ENCODE measurements around the gene RAB7A.
"Not testable (repeated sequence)": the region's sequence is repeated elsewhere in the genome, so short reads cannot be mapped to it uniquely, and the experiment has no call there.

- not testable (repeated sequence) for TF ChIP-seq EZH2 (IDR thresholded peaks at IDR 0.05; ENCODE audit: low read length)
- TF ChIP-seq, protein P1, sequence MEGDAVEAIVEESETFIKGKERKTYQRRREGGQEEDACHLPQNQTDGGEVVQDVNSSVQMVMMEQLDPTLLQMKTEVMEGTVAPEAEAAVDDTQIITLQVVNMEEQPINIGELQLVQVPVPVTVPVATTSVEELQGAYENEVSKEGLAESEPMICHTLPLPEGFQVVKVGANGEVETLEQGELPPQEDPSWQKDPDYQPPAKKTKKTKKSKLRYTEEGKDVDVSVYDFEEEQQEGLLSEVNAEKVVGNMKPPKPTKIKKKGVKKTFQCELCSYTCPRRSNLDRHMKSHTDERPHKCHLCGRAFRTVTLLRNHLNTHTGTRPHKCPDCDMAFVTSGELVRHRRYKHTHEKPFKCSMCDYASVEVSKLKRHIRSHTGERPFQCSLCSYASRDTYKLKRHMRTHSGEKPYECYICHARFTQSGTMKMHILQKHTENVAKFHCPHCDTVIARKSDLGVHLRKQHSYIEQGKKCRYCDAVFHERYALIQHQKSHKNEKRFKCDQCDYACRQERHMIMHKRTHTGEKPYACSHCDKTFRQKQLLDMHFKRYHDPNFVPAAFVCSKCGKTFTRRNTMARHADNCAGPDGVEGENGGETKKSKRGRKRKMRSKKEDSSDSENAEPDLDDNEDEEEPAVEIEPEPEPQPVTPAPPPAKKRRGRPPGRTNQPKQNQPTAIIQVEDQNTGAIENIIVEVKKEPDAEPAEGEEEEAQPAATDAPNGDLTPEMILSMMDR (optimal IDR thresholded peaks at IDR 0.05 in 1 of 3, IDR thresholded peaks at IDR 0.05 in 1 of 3, conservative IDR thresholded peaks at IDR 0.05 in 1 of 3; ENCODE audit: extremely low read depth in 1 of 3, insufficient read depth in 2 of 3, low read length in 3 of 3): not testable (repeated sequence)
Observed at GRCh38 chr3:128829087-128829486, 103.1 kb downstream of the RAB7A start.
